Large intestine (tissue), 3 donors: ENCODE results near the gene NHP2. TPM values are rescaled to one million over a fixed set of nuclear protein-coding genes. Genes with fewer than 3 reads are reported as not detected.

Source experiments
- DNase-seq, 2 donors: peaks; one replicate each; pipeline versions ENCODE4 v3.0.0 to v3.0.0-alpha.2; 2013
- H3K27ac ChIP-seq: one replicate; pipeline ENCODE4 v1.5.1; 2013; ENCODE audit warnings: low read length
- H3K27me3 ChIP-seq: 2 replicates; pipeline ENCODE4 v1.6.1; 2013; ENCODE audit warnings: low read length; ENCODE audit not compliant: control insufficient read depth, insufficient read depth
- H3K36me3 ChIP-seq: 2 replicates; pipeline ENCODE4 v1.6.1; 2013; ENCODE audit warnings: low read length; ENCODE audit not compliant: control insufficient read depth, insufficient read depth
- H3K4me1 ChIP-seq: one replicate; pipeline ENCODE4 v1.6.1; 2013; ENCODE audit warnings: low read length; ENCODE audit not compliant: control insufficient read depth, insufficient read depth
- H3K4me3 ChIP-seq: one replicate; pipeline ENCODE4 v1.5.1; 2013; ENCODE audit warnings: low read length
- H3K9me3 ChIP-seq: one replicate; pipeline ENCODE4 v1.6.1; 2013; ENCODE audit warnings: mild to moderate bottlenecking, low read depth, low read length, moderate library complexity; ENCODE audit not compliant: control insufficient read depth
- WGBS: methylation state at CpG from one replicate; pipeline ENCODE4 v1.1.5; 2013; ENCODE audit warnings: low lambda C conversion rate; ENCODE audit not compliant: insufficient coverage; 5-methylcytosine and 5-hydroxymethylcytosine counted together
- polyA plus RNA-seq: library from polyadenylated mRNA; unstranded; fragments of 120-200 nt; gene quantifications from one replicate; pipeline ENCODE4 v1.2.1, GENCODE V29; 2013

Gene NHP2
- polyA plus RNA-seq, 1 donor = 83.3 TPM

- no peaks in the 10 kb centered on the region for H3K4me1 ChIP-seq
- peaks cover 22% of the 10 kb centered on the region for H3K27me3 ChIP-seq
- DNase-seq = no peak
- H3K4me3 ChIP-seq = no peak overlapping the region
- no peak overlapping the region for H3K27ac ChIP-seq
- 28% methylated on average over 2 of the region's 5 CpGs for WGBS
- H3K36me3 ChIP-seq = no peaks in the 10 kb centered on the region
- H3K9me3 ChIP-seq = peaks cover 3% of the 10 kb centered on the region
Measured at GRCh38 chr5:178107756-178108310, 45.9 kb downstream of the NHP2 start.

- H3K27ac ChIP-seq = no peak overlapping the region
- WGBS = no CpG with 5 or more reads among the region's 13 CpGs
- H3K4me1 ChIP-seq = no peaks in the 10 kb centered on the region
- no peaks in the 10 kb centered on the region for H3K9me3 ChIP-seq
- H3K27me3 ChIP-seq = peaks cover 12% of the 10 kb centered on the region
- H3K4me3 ChIP-seq = no peak overlapping the region
- no peak for DNase-seq
- H3K36me3 ChIP-seq = no peaks in the 10 kb centered on the region
Measured at GRCh38 chr5:178106556-178107239, 47.0 kb downstream of the NHP2 start.

- Histone ChIP-seq H3K36me3 (no peaks in the 10 kb centered on the region), H3K27me3 (peaks cover 11% of the 10 kb centered on the region), H3K4me3 (no peak overlapping the region), H3K9me3 (no peaks in the 10 kb centered on the region), H3K4me1 (no peaks in the 10 kb centered on the region), H3K27ac (no peak overlapping the region)
- WGBS = no CpG with 5 or more reads among the region's 4 CpGs
- no peak for DNase-seq
Measured at GRCh38 chr5:178106086-178106485, 47.6 kb downstream of the NHP2 start.

GRCh38 chr5:178104492-178104891 is 49.2 kb downstream of the NHP2 start:
- H3K27ac ChIP-seq = no peak overlapping the region
- no CpG with 5 or more reads among the region's 5 CpGs for WGBS

GRCh38 chr5:178103612-178104011 is 50.1 kb downstream of the NHP2 start:
- DNase-seq = no peak
- Histone ChIP-seq H3K27me3 (peaks cover 6% of the 10 kb centered on the region), H3K27ac (no peak overlapping the region), H3K36me3 (no peaks in the 10 kb centered on the region), H3K4me3 (no peak overlapping the region), H3K4me1 (no peaks in the 10 kb centered on the region), H3K9me3 (no peaks in the 10 kb centered on the region)
- no CpG with 5 or more reads among the region's 12 CpGs for WGBS

More at GRCh38 chr5:178104492-178104891, 49.2 kb downstream of the NHP2 start:
- no peak overlapping the region for H3K4me3 ChIP-seq
- no peak for DNase-seq
- no peaks in the 10 kb centered on the region for H3K9me3 ChIP-seq
- no peaks in the 10 kb centered on the region for H3K36me3 ChIP-seq
- H3K4me1 ChIP-seq = no peaks in the 10 kb centered on the region
- peaks cover 6% of the 10 kb centered on the region for H3K27me3 ChIP-seq

Other genes starting within 250 kb of the NHP2 start
- gene PROP1, start 157.6 kb downstream of the NHP2 start, polyA plus RNA-seq = not detected
- 2.0 TPM for gene N4BP3, start 40.4 kb downstream of the NHP2 start, polyA plus RNA-seq
- gene RMND5B, start 22.9 kb downstream of the NHP2 start, polyA plus RNA-seq = 28.9 TPM
- gene GMCL2, start 33.5 kb upstream of the NHP2 start, polyA plus RNA-seq = 0.01 TPM
- 124 TPM for gene HNRNPAB, start 50.6 kb upstream of the NHP2 start, polyA plus RNA-seq
- 168 TPM for gene PHYKPL, start 78.9 kb upstream of the NHP2 start, polyA plus RNA-seq